Measurements from ENCODE around the gene MST1.

DNA sequence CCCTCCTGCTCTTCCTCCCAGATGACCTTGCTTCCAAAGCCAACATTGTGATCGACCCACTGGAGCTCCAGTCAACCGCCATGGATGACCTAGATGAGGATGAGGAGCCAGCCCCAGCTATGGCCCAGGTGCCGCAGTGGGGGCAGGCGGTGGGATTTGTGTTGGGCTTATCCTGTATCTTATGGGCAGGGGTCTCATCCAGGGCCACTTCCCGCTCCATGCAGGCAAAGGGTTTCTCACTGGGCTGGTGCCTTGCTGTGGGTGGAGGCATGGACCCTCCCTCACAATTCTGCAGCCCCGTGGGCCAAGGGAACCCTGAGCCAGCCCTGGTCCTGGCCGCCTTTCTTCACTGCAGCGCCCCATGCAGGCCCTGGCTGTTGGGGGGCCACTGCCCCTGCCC, 15.4 kb upstream of the MST1 start:
- TF ChIP-seq, protein P1, sequence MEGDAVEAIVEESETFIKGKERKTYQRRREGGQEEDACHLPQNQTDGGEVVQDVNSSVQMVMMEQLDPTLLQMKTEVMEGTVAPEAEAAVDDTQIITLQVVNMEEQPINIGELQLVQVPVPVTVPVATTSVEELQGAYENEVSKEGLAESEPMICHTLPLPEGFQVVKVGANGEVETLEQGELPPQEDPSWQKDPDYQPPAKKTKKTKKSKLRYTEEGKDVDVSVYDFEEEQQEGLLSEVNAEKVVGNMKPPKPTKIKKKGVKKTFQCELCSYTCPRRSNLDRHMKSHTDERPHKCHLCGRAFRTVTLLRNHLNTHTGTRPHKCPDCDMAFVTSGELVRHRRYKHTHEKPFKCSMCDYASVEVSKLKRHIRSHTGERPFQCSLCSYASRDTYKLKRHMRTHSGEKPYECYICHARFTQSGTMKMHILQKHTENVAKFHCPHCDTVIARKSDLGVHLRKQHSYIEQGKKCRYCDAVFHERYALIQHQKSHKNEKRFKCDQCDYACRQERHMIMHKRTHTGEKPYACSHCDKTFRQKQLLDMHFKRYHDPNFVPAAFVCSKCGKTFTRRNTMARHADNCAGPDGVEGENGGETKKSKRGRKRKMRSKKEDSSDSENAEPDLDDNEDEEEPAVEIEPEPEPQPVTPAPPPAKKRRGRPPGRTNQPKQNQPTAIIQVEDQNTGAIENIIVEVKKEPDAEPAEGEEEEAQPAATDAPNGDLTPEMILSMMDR (IDR thresholded peaks at IDR 0.05; ENCODE audit: poor library complexity), result no peak
- TF ChIP-seq EZH2 (IDR thresholded peaks at IDR 0.05; ENCODE audit: borderline replicate concordance) (no peak), EZH2phosphoT487 (IDR thresholded peaks at IDR 0.05; ENCODE audit: low read depth, severe bottlenecking, unreplicated experiment) (no peak)
